Transverse colon (tissue), 3 donors: Measurements from ENCODE around the gene PTGR3.

Experiments used
- POLR2A ChIP-seq: fragments of 450-650 bp; IDR thresholded peaks from one replicate; pipeline ENCODE4 v1.6.1; 2016; ENCODE audit warnings: antibody characterized with exemption, mild to moderate bottlenecking, moderate library complexity
- TF ChIP-seq, protein P1 (sequence below), 5 experiments: fragments of 200-600 bp in 3 of 5; fragments of 450-650 bp in 2 of 5; sonication (generic) in 3 of 5; IDR thresholded peaks; 1 replicate in 2 of 5; 2 replicates in 3 of 5; pipeline ENCODE4 v1.5.1; 2016 to 2017; ENCODE audit warnings: antibody characterized with exemption in 5 of 5, inconsistent platforms in 3 of 5, mild to moderate bottlenecking in 2 of 5, moderate library complexity in 1 of 5

DNA sequence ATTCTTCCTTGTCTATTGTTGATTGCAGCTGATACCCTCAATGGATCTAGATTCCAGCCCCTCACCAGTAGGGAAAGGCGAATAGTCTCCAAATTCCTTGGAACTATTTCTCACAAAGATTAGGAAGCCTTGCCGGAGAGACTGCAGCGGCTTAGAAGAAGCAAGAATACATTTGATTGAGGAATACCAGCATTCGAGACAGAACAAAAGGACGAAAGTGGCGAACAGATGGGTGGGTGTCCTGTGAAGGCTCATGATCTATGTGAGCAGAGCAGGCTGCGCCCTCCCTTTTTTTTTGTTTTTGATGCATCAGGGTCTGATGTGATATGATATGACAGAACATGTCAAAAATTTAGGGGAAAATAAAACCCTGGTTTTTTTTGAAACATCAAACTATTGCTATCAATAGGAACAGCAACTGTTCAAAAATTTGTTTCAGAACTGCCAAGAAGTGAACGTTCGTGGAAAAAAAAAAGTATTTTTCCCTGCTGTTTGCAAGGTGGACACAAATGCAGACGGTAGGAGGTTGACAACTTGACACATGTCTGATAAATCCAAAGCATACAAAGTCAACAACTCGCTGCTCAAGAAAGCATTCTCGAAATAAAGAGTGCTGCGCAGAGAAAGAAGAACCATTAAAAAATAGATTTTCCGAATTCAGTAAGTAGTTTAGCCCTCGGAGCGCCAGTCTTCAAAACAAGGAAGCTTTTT, 49.1 kb downstream of the PTGR3 start:
- TF ChIP-seq, protein P1, sequence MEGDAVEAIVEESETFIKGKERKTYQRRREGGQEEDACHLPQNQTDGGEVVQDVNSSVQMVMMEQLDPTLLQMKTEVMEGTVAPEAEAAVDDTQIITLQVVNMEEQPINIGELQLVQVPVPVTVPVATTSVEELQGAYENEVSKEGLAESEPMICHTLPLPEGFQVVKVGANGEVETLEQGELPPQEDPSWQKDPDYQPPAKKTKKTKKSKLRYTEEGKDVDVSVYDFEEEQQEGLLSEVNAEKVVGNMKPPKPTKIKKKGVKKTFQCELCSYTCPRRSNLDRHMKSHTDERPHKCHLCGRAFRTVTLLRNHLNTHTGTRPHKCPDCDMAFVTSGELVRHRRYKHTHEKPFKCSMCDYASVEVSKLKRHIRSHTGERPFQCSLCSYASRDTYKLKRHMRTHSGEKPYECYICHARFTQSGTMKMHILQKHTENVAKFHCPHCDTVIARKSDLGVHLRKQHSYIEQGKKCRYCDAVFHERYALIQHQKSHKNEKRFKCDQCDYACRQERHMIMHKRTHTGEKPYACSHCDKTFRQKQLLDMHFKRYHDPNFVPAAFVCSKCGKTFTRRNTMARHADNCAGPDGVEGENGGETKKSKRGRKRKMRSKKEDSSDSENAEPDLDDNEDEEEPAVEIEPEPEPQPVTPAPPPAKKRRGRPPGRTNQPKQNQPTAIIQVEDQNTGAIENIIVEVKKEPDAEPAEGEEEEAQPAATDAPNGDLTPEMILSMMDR (IDR thresholded peaks at IDR 0.05) = no peak
- no peak for TF ChIP-seq POLR2A
